GM19395 (cell line): ENCODE data around the gene TTLL8.
"Not testable (repeated sequence)": the region's sequence is repeated elsewhere in the genome, so short reads cannot be mapped to it uniquely, and the experiment has no call there.

ENCODE experiments used
- ATAC-seq: cut with Tn5 transposase; IDR thresholded peaks from one replicate; pipeline ENCODE4 v1.9.1; 2021; ENCODE audit warnings: mild to moderate bottlenecking, moderate library complexity; ENCODE audit not compliant: unreplicated experiment

Gene TTLL8

DNA sequence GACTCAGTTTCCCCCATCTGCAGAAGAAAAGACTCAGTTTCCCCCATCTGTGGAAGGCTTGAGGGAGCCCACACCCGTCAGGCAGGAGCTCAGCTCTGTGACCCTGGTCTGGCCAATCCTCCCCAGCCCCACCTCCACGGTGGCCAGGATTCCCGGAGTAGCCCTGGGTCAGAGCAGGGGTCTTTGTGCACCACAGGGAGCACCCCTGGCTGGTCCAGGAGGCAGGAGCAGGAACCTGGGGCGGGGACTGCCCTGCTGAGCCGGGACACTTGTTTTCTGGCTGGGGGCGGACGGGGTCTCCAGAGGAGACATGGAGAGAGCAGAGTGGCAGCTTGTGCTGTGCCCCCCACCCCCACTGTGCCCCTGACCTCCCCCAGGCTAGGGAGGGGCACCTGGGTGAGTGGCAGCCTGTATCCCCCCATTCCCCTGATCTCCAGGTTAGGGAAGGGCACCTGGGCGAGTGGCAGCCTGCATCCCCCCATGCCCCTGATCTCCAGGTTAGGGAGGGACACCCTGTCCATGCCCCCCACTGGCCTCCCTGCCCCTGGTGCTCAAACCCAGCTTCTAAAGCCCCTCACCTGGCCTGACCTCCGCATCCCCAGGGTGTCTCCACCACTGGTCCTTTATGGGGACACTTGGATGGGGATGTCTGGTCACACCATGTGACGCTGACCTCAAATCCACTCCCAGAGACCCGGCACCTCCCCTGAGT is 64.3 kb downstream of the TTLL8 start:
- no peak for ATAC-seq

DNA sequence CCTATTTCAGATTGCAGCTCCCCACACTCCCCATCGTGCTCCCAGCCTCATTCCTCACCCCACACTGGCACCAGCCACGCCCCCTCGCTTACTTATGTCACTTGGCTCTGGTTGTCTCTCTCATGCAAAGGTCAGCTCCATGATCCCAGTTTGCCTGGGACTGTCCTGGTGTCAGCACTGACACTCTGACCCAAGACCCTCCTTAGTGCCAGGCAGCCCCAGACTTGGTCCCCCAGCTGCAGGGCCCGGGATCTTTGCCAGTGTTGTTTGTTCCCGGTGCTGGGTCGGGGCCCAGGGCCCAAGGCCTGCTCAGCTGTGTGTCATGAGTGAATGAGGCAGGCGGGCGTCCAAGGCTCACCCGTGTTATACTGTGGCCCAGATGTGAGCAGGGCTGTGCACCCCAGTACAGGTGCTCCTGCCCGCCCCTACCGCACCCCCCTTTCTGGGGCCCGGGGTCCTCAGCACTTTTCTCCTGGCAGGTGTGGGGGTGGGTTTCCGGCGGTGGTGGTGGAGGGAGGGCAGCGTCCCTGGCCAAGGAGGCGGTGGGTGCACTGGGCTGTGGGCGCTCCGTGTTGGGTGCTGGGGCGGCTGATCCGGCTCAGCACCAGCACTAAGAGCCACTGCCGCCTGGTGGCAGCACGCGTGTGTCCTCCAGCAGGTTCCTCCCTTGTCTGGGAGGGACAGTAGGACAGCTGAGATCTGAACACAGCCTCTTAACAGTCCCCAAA is 65.0 kb downstream of the TTLL8 start:
- no peak for ATAC-seq

DNA sequence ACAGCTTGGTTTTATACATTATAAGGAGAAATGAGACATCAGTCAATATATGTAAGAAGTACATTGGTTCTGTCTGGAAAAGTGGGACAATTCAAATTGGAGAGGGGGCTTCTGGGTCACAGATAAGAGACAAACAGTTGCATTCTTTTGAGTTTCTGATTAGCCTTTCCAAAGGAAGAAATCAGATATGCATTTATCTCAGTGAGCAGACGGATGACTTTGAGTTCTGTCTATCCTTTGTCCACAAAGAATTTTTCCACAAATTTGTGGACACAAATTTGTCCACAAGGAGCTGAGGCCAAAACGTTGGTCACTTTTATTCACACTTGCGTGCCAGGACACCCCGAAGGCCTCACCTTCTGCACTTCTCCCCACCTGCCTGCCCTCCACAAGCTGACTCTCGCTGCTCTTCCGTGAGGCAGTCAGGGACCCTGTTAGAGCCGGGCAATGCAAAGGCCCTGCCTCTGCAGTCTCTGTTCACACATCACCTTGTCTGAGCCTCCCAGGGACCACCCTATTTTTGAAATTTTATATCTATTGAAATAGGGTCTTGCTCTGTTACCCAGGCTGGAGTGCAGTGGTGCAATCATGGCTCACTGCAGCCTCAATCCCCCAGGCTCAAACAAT is 66.1 kb downstream of the TTLL8 start:
- no peak for ATAC-seq

DNA sequence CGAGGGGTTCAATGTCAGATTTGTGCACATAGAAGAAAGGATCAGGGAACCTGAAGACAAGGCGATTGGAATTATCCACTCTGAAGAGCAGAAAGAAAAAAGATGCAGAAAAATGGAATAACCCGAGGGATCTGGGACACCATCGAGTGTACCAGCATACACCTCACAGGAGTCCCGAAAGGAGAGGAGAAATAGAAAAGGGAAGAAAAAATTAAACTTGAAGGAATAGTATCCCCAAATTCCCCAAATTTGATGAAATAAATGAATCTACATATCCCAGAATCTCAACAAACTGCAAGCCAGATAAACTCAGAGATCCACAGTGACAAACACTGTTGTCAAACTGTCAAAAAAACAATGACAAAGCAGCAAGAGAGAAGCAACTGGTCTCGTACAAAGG is 66.9 kb downstream of the TTLL8 start:
- no peak for ATAC-seq

DNA sequence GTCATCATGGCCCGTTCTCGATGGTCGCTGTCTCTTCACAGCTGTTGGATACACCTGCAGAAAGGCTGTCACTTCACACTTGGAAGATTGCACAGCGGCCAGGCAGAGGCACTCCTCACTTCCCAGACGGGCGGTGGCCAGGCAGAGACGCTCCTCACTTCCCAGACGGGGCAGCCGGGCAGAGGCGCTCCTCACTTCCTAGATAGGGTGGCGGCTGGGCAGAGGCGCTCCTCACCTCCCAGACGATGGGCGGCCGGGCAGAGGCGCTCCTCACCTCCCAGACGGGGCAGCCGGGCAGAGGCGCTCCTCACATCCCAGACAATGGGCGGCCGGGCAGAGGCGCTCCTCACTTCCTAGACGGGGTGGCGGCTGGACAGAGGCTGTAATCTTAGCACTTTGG is 68.3 kb downstream of the TTLL8 start:
- not testable (repeated sequence) for ATAC-seq

DNA sequence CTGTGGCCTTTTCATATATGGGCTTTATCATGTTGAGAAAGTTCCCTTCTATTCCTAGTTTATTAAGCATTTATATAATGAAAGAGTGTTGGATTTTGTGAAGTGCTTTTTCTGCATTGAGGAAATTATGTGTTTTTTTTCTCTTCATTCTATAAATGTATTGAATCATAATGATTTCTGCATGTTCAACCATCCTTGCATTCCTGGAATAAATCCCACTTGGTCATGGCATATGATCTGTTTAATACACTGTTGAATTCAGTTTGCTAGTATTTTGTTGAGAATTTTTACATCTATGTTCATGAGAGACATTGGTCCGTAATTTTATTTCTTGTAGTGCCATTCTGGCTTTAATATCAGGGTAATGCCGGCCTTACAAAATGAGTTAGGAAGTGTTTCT is 71.8 kb downstream of the TTLL8 start:
- no peak for ATAC-seq

DNA sequence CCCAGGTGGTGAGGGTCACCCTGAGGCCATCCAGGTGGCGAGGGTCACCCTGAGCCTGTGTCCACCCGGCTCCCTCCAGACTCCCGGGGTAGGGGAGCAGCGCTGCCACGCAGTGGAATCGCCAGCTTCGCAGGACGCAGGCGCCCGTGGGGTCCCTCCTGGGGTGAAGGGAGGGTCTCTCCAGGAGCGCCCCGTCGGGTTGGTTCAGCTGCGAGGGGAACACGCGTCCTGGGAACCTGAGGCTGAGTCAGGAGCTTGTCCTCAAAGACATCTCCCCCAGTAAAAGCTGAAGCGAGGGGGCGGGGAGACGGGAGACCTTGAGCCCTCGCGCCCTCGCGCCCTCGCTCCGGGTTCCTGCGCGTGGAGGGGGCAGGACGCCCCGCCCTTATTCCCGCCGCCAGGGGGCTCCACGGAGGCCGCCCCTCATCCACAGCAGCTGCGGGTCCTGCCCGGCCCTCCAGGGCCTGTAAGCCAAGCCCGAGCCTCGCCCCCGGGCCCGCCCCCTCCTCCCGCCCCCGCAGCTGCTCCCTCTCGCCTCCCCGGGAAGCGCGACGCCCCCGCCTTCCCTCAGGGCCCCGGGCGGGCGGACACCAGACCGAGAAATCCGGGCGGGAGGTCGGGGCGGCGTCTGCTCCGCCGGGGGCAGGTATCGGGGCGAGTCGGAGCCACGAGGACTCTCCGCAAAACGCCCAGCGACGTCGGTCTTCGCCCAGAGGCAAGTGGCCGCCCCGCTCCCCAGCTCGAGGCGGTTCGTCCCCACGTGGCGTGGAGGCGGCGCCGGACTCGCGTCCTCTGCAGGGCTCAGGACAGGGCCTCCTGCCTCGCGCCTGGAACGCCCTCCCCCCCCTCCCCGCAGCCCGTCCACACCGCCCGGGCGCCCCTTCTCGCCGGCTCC is 74.7 kb downstream of the TTLL8 start:
- ATAC-seq: no peak

DNA sequence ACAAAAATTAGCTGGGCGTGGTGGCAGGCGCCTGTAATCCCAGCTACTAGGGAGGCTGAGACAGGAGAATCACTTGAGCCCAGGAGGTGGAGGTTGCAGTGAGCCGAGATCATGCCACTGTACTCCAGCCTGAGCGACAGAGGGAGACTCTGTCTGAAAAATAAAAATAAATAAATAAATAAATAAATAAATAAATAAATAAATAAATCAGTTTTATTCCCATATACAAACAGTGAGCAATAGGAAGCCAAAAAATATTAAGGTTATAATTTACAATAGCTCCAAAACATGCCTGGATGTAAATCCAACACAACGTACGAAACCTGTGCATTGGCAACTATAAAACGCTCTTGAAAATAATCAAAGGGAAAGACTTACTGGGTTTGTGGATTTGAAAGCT is 76.3 kb downstream of the TTLL8 start:
- not testable (repeated sequence) for ATAC-seq

DNA sequence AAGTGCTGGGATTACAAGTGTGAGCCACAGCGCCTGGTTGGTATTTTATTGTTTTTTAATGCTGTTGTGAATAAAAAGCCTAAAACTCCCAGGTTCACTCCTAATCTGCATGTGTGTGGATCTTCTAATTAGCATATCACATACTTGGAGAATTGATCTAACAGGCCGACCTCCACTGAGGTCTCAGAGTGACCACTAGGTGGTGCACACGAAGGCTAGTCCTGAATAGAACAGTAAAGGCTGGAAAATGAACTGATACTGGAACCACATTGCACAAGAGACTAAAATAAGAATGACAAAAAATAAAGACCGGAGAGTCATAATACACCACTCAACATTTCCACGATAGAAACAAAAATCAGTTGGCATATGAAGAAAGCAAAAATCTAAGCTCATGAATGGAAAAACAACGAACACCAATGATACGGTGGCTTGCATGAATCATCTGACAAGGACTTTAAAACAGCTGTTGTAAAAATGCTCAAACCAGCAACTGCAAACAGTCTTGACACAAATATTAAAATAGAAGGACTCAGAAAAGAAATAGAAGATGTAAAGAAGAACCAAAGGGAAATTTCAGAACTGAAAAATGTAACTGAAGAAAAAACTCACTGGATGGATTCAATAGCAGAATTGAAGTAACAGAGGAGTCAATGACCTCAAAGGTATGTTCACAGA is 78.4 kb downstream of the TTLL8 start:
- ATAC-seq: no peak

DNA sequence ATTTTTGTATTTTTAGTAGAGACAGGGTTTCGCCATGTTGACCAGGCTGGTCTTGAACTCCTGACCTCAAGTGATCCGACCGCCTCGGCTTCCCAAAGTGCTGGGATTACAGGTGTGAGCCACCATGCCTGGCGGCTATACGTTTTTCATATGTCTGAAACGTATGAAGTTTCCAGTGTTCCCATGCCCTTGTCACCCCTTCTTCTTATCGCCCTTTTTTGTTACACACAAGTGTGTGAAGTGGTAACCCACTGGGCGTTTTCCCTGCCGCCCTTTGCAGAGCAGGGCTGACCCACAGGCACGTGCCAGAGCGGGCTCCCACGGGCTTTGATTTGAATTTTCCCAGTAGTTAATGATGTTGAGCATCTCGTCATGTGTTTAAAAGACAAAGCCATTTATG is 80.5 kb downstream of the TTLL8 start:
- ATAC-seq: no peak

DNA sequence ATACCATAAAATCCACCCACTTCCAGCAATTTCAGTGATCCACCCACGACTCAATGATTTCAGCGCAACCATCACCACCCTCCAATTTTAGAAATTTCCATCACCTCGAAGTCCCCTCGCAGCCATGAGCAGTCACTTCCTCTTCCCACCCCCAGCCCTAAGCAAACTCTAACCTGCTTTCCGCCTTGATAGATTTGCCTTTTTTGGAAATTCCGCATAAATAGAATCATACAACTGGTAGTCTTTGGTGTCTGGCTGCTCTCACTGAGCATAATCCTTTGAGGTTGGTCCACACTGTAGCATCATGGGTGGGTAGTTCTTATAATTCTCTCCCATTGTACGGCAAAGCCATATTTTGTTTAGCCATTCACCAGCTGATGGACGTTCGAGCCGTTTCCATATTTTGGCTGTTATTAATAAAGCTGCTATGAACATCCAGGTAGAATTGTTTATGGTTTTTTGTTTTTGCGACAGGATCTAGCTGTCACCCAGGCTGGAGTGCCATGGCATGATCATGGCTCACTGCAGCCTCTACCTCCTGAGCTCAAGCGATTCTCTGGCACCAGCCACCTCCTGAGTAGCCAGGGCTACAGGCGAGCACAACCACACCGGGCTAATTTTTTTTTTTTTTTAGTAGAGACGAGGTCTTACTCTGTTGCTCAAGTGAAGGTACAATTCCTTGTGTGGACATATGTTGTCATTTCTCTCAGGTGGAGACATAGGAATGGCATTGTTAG is 81.5 kb downstream of the TTLL8 start:
- no peak for ATAC-seq

DNA sequence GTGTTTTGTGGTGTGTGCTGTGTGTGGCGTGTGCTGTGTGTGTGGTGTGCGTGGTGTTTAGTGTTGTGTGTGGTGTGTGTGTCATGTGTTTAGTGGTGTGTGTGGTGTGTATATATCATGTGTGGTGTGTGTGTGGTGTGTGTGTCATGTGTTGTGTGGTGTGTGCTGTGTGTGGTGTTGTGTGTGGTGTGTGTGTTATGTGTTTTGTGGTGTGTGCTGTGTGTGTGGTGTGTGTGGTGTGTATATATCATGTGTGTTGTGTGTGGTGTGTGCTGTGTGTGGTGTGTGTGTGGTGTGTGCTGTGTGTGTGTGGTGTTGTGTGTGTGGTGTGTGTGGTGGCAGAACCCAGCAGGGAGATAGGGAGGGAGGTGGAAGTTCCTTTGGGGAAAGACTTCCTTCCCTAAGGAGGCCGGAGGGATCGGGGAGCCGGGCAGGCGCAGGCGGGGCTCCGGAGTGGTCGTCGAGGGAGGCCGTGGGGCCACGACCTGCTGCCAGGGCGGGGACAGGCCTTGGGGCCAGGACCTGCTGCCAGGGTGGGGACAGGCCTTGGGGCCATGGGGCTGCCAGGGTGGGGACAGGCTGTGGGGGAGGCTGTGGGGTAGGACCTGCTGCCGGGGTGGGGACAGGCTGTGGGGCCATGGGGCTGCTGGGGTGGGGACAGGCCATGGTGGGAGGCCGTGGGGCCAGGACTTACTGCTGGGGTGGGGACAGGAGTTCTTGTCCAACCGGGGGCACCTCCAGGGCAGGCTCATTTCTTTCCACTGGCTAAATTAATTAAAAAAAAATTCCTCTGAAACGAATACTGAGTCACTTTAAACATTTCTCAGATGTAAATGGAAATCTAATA is 82.3 kb downstream of the TTLL8 start:
- no peak for ATAC-seq

DNA sequence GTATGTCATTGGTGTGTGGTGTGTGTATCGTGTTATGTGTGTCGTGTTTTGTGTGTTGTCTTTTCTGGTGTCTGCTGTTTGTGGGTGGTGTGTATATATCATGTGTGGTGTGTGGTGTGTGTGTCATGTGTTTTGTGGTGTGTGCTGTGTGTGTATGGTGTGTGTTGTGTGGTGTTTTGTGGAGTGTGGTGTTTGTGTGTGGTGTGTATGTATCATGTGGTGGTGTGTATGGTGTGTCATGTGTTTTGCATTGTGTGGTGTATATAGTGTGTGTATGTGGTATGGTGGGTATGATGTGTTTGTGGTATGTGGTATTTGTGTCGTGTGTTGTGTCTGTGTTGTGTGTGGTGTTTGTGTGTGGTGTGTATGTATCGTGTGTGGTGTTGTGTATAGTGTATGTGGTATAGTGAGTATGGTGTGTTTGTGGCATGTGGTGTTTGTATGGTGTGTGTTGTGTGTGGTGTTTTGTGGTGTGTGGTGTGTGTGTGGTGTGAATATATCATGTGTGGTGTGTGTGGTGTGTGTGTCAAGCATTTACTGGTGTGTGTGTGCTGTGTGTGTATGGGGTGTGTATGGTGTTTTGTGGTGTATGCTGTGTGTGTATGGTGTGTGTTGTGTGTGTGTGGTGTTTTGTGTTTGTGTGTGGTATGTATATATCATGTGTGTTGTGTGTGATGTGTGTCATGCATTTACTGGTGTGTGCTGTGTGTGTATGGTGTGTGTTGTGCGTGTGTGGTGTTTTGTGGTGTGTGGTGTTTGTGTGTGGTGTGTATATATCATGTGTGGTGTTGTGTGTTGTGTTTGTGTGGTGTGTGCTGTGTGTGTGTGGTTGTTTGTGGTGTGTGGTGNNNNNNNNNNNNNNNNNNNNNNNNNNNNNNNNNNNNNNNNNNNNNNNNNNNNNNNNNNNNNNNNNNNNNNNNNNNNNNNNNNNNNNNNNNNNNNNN is 84.8 kb downstream of the TTLL8 start:
- no peak for ATAC-seq

DNA sequence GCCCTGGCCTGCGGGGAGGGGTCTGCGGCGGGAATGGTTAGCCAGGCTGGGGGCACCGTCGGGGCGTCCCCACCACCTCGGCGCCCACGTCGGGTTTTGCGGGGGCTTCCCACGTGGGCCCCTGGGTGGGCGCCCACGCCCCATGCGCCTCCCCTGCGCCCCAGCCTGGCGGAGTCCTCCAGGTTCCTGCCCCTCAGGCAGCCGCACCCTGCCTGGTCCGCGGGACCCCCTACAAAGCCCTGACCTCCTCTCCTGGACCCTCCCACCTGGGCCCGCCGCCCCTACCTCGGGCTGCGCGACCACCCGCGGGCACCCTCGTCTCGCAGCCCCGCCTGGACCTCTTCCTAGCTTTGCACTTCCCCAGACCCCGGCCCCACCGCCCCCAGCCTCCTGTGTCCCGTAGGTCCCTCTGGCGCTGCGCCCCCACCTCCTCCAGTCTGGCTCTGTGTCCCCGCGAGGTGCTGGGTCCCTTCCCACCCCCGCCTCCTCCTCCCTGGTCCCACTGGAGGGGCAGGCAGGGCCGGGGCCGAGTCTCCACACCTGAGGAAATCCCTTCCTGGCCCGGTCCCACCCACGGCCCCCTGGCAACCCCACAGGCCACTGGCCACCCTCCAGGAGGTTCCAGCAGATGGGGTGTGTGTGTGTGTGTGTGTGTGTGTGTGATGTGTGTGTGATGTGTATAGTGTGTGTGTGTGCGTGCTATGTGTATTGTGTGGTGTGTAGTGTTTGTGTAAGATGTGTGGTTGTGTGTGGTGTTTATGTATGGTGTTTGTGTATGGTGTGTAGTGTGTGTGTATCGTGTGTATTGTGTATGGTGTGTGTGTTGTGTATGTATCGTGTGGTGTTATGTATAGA is 85.7 kb downstream of the TTLL8 start:
- no peak for ATAC-seq

DNA sequence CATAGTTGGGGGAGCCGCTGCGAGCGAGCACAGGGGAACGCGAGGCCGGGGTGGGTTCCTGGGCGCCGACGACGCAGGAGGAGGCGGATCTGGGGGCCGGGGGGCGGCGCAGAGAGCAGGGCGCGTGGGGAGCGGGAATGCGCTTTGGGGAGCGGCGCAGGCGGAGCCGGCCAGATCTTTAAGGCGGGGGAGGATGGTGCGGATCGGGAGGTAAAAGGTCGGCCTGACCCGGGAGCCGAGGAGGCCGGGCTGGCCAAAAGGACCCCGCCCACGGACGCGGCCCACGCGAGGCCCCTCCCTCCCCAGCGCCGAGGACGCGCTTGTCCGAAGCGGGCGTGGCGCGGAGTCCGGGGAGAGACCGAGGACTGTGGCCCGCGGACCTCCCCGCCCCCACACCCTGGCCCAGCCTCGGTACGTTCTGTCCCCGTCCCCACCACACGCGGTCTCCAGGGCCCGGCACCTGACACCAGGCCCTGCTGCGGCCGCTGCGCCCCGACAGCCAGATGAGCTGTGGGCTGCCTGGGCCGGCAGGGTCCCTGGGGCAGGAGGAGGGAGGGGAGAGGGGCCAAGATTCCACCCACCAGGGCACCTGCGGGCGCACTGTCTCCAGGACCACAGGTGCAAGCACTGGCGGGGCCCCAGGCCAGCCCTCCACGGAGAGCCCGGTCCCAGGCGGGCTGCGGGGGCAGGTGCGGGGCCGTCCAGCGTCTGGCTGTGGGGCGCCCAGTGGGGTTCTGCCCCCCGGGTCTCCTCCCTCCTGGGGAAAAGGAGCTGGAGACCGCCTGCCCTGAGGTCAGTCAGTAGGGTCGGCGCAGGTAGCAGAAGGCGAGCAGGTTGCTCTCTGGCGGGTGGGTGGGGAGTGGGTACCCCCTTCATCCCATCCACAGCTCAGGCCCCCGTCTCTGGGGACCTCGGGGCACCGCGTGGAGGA is 86.6 kb downstream of the TTLL8 start:
- peak; percentile 26 for ATAC-seq
